Breast epithelium (tissue), 4 donors: ENCODE measurements around the gene AXL. TPM values are rescaled to one million over a fixed set of nuclear protein-coding genes. Genes with fewer than 3 reads are reported as not detected.

ENCODE experiments used
- DNase-seq, 2 donors: peaks; one replicate each; pipeline ENCODE4 v3.0.0-alpha.2; 2019; ENCODE audit warnings: low spot score in 2 of 2
- H3K27ac ChIP-seq, 2 donors: fragments of 200-600 bp; sonication (generic) in 1 of 2; one replicate each; pipeline ENCODE4 v1.5.1; 2016 to 2019; ENCODE audit warnings: mild to moderate bottlenecking in 1 of 2
- H3K27me3 ChIP-seq, 2 donors: fragments of 200-600 bp; sonication (generic) in 1 of 2; one replicate each; pipeline versions ENCODE4 v1.5.1 to v1.6.0; 2017 to 2019; ENCODE audit warnings: control low read depth in 1 of 2, mild to moderate bottlenecking in 1 of 2
- H3K36me3 ChIP-seq: fragments of 200-600 bp; one replicate; pipeline ENCODE4 v1.5.1; 2019
- H3K4me1 ChIP-seq, 2 donors: fragments of 200-600 bp; sonication (generic); one replicate each; pipeline ENCODE4 v1.5.1; 2016 to 2019; ENCODE audit warnings: control low read depth in 1 of 2
- H3K4me3 ChIP-seq, 3 donors: fragments of 200-600 bp; sonication (generic); 1 replicate in 2 of 3; 2 replicates in 1 of 3; pipeline ENCODE4 v1.5.1; 2016 to 2019; ENCODE audit warnings: mild to moderate bottlenecking in 3 of 3, moderate library complexity in 2 of 3
- H3K9me3 ChIP-seq, 2 donors: fragments of 200-600 bp; sonication (generic) in 1 of 2; one replicate each; pipeline ENCODE4 v1.5.1; 2016 to 2019; ENCODE audit warnings: control low read depth in 1 of 2
- POLR2A ChIP-seq: fragments of 450-650 bp; IDR thresholded peaks from one replicate; pipeline ENCODE4 v1.6.1; 2016; ENCODE audit warnings: antibody characterized with exemption, mild to moderate bottlenecking, moderate library complexity
- POLR2AphosphoS5 ChIP-seq, 3 donors: sonication (generic); formaldehyde crosslinking; IDR thresholded peaks; one replicate each; pipeline ENCODE4 v1.6.1; 2017; ENCODE audit warnings: antibody characterized with exemption in 3 of 3
- intact Hi-C: fragments of 100-400 bp; cut with DNase I; formaldehyde crosslinking; loops from one replicate; pipeline ENCODE4 v1.15.1; 2023; ENCODE audit warnings: low total_unique reads
- total RNA-seq, 3 donors: library from RNA; depleted of rRNA; stranded (reverse); fragments of >200 nt; gene quantifications; one replicate each; pipeline ENCODE4 v1.1.0, GENCODE V29; 2016
- TF ChIP-seq, protein P1 (sequence below), 3 donors: fragments of 450-650 bp; IDR thresholded peaks; one replicate each; pipeline ENCODE4 v1.5.1; 2016 to 2017; ENCODE audit warnings: antibody characterized with exemption in 3 of 3, mild to moderate bottlenecking in 3 of 3, moderate library complexity in 3 of 3

The AXL gene
- total RNA-seq, 3 donors from 2014 or later = 29.0 to 89.8 (median 36.4) TPM

DNA sequence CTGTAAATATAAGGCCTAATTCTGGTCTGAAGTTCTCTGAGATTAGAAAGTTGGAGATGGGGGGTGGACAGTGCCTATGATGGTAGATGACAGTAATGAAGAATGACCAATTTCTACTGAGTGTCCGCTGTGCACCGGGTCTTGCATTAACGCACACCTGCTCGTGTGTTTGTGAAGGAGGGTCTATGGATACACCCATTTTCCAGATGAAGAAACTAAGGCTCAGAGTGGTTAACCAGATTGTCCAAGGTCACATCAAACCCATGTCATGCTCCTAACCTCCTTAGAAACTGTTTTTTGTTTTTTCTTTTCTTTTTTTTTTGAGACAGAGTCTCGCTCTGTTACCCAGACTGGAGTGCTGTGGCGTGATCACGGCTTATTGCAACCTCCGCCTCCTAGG is 13.7 kb downstream of the AXL start:
- H3K36me3 ChIP-seq = no peaks in the 10 kb centered on the region
- intact Hi-C loops = no loop called here

DNA sequence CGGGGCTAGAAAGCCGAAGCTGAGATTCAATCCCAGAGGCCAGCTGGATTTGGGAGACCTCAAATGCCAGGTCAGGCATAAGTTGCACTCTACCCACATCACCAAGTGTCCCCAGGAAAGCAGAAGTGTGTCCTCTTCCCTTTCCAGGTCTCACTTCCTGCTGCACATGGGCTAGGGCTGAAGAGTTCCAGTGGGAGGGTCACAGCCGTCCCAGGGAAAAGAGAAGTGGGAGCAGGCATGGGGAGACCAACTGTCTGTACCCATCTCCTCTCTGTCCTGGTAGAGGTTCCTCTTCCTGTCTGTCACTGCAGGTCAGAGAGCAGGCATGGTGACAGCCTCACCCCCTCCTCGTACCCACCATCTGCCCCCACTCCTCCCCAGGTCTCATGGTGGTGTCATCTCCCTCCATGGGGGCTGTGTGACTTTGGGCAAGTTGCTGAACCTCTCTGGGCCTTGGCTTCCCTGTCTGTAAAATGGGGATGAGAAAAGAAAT is 14.8 kb downstream of the AXL start:
- Histone ChIP-seq H3K27me3 (no peaks in the 10 kb centered on the region), H3K4me1 (no peaks in the 10 kb centered on the region), H3K4me3 (no peak overlapping the region), H3K36me3 (no peaks in the 10 kb centered on the region), H3K9me3 (no peaks in the 10 kb centered on the region), H3K27ac (no peak overlapping the region)
- DNase-seq = no peak
- TF ChIP-seq, protein P1, sequence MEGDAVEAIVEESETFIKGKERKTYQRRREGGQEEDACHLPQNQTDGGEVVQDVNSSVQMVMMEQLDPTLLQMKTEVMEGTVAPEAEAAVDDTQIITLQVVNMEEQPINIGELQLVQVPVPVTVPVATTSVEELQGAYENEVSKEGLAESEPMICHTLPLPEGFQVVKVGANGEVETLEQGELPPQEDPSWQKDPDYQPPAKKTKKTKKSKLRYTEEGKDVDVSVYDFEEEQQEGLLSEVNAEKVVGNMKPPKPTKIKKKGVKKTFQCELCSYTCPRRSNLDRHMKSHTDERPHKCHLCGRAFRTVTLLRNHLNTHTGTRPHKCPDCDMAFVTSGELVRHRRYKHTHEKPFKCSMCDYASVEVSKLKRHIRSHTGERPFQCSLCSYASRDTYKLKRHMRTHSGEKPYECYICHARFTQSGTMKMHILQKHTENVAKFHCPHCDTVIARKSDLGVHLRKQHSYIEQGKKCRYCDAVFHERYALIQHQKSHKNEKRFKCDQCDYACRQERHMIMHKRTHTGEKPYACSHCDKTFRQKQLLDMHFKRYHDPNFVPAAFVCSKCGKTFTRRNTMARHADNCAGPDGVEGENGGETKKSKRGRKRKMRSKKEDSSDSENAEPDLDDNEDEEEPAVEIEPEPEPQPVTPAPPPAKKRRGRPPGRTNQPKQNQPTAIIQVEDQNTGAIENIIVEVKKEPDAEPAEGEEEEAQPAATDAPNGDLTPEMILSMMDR (IDR thresholded peaks at IDR 0.05) = no peak
- TF ChIP-seq POLR2A = no peak
- no peak for TF ChIP-seq POLR2AphosphoS5 (IDR thresholded peaks at IDR 0.05)
- intact Hi-C loops = no loop called here

More for the DNA sequence above, 13.7 kb downstream of the AXL start:
- TF ChIP-seq POLR2A (no peak), POLR2AphosphoS5 (IDR thresholded peaks at IDR 0.05) (no peak)
- TF ChIP-seq, protein P1 (IDR thresholded peaks at IDR 0.05) = no peak
- no peak for DNase-seq
- no peak overlapping the region for H3K27ac ChIP-seq
- no peaks in the 10 kb centered on the region for H3K4me1 ChIP-seq
- H3K27me3 ChIP-seq = no peaks in the 10 kb centered on the region
- no peak overlapping the region for H3K4me3 ChIP-seq
- no peaks in the 10 kb centered on the region for H3K9me3 ChIP-seq

DNA sequence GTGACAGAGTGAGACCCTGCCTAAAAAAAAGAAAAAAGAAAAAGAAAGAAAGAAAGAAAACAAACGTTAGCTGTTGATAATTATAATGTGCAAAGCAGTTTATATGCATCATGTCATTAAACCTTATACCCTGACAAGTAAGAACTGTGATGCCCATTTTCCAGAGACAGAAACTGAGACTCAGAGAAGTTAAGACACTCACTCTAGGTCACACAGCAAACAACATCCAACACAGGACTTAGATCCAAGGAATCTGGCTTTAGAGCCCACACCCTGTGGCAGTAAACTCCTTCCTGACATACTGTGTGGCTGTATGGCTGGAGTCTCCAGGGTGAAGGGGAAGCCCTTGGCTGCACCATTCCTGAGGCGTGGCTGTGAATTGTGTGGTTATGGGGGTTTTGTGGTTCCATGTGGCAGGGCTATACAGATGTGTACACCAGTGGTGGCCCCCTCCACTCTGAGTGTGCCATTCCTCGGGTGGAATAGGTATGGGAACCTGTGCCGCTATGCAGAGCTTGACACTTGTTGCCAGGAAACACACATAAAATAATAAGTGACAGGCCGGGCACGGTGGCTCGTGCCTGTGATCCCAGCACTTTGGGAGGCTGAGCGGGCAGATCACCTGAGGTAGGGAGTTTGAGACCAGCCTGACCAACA is 15.6 kb downstream of the AXL start:
- H3K4me3 ChIP-seq = no peak overlapping the region
- H3K4me1 ChIP-seq = no peaks in the 10 kb centered on the region
- intact Hi-C loops = no loop called here
- H3K27ac ChIP-seq = no peak overlapping the region
- no peak for DNase-seq
- TF ChIP-seq, protein P1 (IDR thresholded peaks at IDR 0.05) = no peak
- TF ChIP-seq POLR2AphosphoS5 (IDR thresholded peaks at IDR 0.05) = no peak
- no peak for TF ChIP-seq POLR2A
- no peaks in the 10 kb centered on the region for H3K36me3 ChIP-seq
- no peaks in the 10 kb centered on the region for H3K27me3 ChIP-seq
- no peaks in the 10 kb centered on the region for H3K9me3 ChIP-seq

DNA sequence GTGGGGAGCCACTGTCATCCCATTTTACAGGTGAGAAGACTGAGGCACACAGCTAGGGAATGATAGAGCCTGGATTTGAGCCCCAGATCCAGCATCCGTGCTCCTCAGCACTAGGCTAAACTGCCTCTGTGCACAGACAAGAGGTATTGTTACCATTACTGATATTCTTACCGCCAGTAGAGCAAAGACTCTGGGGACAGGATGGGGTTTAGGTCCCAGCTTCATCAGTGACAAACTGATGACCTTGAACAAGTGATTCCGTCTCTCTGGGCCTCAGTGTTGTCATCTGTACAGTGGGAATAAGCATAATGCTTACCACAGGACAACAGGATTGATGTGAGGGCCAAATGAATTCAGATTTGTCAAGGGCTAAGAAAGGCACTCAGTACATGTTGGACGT is 16.5 kb downstream of the AXL start:
- H3K27ac ChIP-seq = no peak overlapping the region
- DNase-seq = no peak
- TF ChIP-seq POLR2A (no peak), POLR2AphosphoS5 (IDR thresholded peaks at IDR 0.05) (no peak)
- TF ChIP-seq, protein P1 (IDR thresholded peaks at IDR 0.05) = no peak
- no peaks in the 10 kb centered on the region for H3K9me3 ChIP-seq
- H3K27me3 ChIP-seq = no peaks in the 10 kb centered on the region
- no peak overlapping the region for H3K4me3 ChIP-seq
- H3K4me1 ChIP-seq = no peaks in the 10 kb centered on the region
- intact Hi-C loops = no loop called here
- H3K36me3 ChIP-seq = no peaks in the 10 kb centered on the region

DNA sequence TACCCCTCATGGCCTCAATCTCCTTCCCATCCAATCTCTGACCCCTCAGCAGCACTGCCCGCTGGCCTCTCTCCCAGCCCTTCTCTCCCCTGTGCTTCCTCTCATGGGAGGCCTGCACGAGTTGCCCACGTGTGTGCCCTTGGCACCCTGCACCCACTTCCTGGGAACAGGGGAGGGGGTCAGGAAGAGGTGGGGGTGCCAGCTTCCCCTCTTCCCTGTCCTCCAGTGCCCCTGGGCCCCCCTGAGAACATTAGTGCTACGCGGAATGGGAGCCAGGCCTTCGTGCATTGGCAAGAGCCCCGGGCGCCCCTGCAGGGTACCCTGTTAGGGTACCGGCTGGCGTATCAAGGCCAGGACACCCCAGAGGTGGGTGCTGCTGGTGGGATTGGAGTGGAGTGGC is 19.2 kb downstream of the AXL start:
- H3K36me3 ChIP-seq = no peaks in the 10 kb centered on the region
- no peak overlapping the region for H3K4me3 ChIP-seq
- no peaks in the 10 kb centered on the region for H3K4me1 ChIP-seq
- H3K27me3 ChIP-seq = no peaks in the 10 kb centered on the region
- TF ChIP-seq, protein P1 (IDR thresholded peaks at IDR 0.05) = no peak
- no peak for TF ChIP-seq POLR2AphosphoS5 (IDR thresholded peaks at IDR 0.05)
- no peak for TF ChIP-seq POLR2A
- H3K27ac ChIP-seq = peak overlapping the region in 1 of 2 donors; percentile 0
- no peaks in the 10 kb centered on the region for H3K9me3 ChIP-seq
- intact Hi-C loops = no loop called here
- no peak for DNase-seq
